ENCODE measurements around the gene CMSS1. TPM values are rescaled to one million over a fixed set of nuclear protein-coding genes. Genes with fewer than 3 reads are reported as not detected.

The CMSS1 gene
- total and polyA plus RNA-seq, 11 donors, result 13.5 to 48.4 (median 34.8) TPM

DNA sequence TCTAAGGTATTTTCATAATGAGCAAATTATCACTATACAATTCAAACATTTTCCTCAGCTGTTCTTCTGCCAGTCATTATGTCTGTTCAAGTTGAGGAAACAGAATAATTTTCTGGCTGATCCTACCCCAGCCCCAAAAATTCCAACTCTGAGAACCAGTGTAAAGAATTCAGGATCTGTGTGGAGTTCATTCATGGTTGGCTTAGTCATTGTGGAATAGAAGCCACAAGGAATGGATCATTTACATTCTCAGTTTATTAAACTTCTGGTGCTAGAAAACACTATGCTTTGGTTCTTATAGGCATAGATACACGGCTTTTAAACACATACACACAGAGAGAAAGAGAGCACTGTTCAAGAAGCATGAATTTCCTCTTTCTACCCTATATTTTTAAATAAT, 134.6 kb downstream of the CMSS1 start:
- ATAC-seq (no peak), DNase-seq (no peak)
- Histone ChIP-seq H3K27ac (no peak overlapping the region), H3K9me3 (no peaks in the 10 kb centered on the region), H3K27me3 (no peaks in the 10 kb centered on the region), H3K36me3 (no peaks in the 10 kb centered on the region), H3K4me3 (no peak overlapping the region), H3K4me1 (peaks cover 0 to 44% (median 24%) of the 10 kb centered on the region in 12 donors)
- WGBS, 4 donors, result 93 to 96% (median 95%) methylated on average over 1 of the region's 1 CpG
- intact Hi-C loops (cut with DNase I), result loop anchor here in 1 of 10 donors (10.0 kb wide), 1 partner anchor 92 kb away; no protein-coding TSS in a partner anchor
- TF ChIP-seq, protein P1, sequence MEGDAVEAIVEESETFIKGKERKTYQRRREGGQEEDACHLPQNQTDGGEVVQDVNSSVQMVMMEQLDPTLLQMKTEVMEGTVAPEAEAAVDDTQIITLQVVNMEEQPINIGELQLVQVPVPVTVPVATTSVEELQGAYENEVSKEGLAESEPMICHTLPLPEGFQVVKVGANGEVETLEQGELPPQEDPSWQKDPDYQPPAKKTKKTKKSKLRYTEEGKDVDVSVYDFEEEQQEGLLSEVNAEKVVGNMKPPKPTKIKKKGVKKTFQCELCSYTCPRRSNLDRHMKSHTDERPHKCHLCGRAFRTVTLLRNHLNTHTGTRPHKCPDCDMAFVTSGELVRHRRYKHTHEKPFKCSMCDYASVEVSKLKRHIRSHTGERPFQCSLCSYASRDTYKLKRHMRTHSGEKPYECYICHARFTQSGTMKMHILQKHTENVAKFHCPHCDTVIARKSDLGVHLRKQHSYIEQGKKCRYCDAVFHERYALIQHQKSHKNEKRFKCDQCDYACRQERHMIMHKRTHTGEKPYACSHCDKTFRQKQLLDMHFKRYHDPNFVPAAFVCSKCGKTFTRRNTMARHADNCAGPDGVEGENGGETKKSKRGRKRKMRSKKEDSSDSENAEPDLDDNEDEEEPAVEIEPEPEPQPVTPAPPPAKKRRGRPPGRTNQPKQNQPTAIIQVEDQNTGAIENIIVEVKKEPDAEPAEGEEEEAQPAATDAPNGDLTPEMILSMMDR (IDR thresholded peaks at IDR 0.05), result no peak

DNA sequence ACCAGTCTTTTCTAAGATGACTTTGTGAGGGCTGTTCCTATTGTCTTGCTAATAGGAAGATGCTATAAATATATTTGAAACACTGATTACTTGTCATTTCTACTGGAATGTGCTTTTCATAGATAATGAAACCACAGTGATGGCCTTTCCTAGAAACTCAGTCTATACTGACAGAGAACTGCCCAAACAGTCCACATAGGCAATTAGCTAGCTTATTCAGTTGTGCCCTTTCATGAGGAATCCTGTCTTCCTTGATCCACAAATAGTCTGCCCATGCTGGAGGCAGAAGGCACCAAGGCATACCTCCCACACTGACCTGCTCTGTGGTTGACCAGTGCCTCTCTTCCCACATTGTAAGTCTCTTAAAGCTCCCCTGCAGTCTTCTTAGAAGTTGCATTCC, 135.9 kb downstream of the CMSS1 start:
- H3K27ac ChIP-seq, result no peak overlapping the region
- TF ChIP-seq, protein P1 (IDR thresholded peaks at IDR 0.05), result no peak
- no peak for TF ChIP-seq POLR2A (IDR thresholded peaks at IDR 0.05)
- DNase-seq, result no peak
- no peaks in the 10 kb centered on the region for H3K27me3 ChIP-seq
- H3K36me3 ChIP-seq, result no peaks in the 10 kb centered on the region
- no peaks in the 10 kb centered on the region for H3K9me3 ChIP-seq
- no peak overlapping the region for H3K4me3 ChIP-seq
- ATAC-seq, result peak in 1 of 4 donors; percentile 29
- peaks cover 0 to 55% (median 29%) of the 10 kb centered on the region in 12 donors for H3K4me1 ChIP-seq
- intact Hi-C loops (cut with DNase I), result loop anchor here in 1 of 10 donors (10.0 kb wide), 1 partner anchor 91 kb away; no protein-coding TSS in a partner anchor

DNA sequence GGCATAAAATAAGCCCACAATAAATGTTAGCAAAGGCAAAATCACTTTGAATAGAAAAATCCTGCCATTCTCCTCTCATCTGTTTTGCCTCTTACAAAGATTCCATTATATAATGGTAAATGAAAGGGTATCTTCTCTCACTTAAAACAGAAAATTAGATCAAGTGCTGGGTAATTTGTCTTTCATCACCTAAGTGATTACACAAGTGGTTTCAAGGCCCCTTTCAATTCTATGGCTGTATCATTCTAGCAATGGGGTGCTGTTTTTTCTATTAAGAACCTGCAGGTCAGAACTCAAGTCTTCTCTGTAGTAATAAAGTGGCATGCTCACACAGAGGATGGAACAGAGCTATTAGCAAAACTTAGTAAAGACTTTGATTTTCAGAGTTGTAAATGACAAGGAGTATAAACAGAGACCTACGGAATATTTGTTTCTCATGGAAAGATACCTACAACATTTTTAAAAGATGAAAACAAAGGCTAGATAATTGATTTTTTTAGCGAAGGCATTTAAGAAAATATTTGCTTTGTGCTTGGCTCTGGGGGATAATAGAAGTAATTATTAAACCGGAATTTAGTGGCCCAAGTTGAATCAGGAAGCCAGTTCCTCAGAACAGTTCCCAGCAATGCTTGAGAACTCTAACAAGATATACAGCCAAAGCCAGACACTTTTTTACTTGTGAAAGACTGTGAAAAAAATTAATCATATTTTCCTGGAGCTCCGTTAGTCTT, 137.4 kb downstream of the CMSS1 start:
- 58 to 74% (median 64%) methylated on average over 4 of the region's 4 CpGs for WGBS, 4 donors

More for the DNA sequence above, 137.4 kb downstream of the CMSS1 start:
- no peaks in the 10 kb centered on the region for H3K36me3 ChIP-seq
- H3K9me3 ChIP-seq, result no peaks in the 10 kb centered on the region
- ATAC-seq (no peak), DNase-seq (no peak)
- peaks cover 0 to 61% (median 25%) of the 10 kb centered on the region in 12 donors for H3K4me1 ChIP-seq
- H3K4me3 ChIP-seq, result no peak overlapping the region
- intact Hi-C loops (cut with DNase I), result loop anchor here in 1 of 10 donors (10.0 kb wide), 1 partner anchor 90 kb away; no protein-coding TSS in a partner anchor
- TF ChIP-seq, protein P1 (IDR thresholded peaks at IDR 0.05), result no peak
- TF ChIP-seq POLR2A (IDR thresholded peaks at IDR 0.05), result no peak
- peak overlapping the region in 6 of 12 donors; percentile 4 to 49 (median 31) for H3K27ac ChIP-seq
- H3K27me3 ChIP-seq, result no peaks in the 10 kb centered on the region

All from heart left ventricle (tissue), 16 donors.